SK-N-SH treated with all-trans-retinoic acid at 6 μM for 48 hours (cell line): ENCODE measurements around the gene ZSWIM7.

Experiments used
- ATAC-seq: fragments of 200-7000 bp; cut with Tn5 transposase; 3 replicates; pipeline ENCODE4 v1.9.1; 2020; ENCODE audit warnings: mild to moderate bottlenecking, moderate library complexity
- ARNTL ChIP-seq: fragments of 450-650 bp; formaldehyde crosslinking; IDR thresholded peaks from 2 replicates; pipeline ENCODE4 v1.5.0; 2020; ENCODE audit warnings: low read depth, mild to moderate bottlenecking, moderate library complexity, borderline replicate concordance
- BACH2 ChIP-seq: fragments of 250-450 bp; sonication (Bioruptor Pico); IDR thresholded peaks from 2 replicates; pipeline ENCODE4 v1.9.0; 2021; ENCODE audit warnings: mild to moderate bottlenecking, borderline replicate concordance
- CREB5 ChIP-seq: fragments of 250-450 bp; sonication (Bioruptor Pico); IDR thresholded peaks from 2 replicates; pipeline ENCODE4 v1.5.1; 2020; ENCODE audit warnings: low read depth, mild to moderate bottlenecking, moderate library complexity
- CSDC2 ChIP-seq: fragments of 250-450 bp; sonication (Bioruptor Pico); IDR thresholded peaks from 2 replicates; pipeline ENCODE4 v1.5.0; 2020; ENCODE audit warnings: mild to moderate bottlenecking, moderate library complexity
- CSRNP3 ChIP-seq: fragments of 250-450 bp; sonication (Bioruptor Pico); IDR thresholded peaks from 2 replicates; pipeline ENCODE4 v1.5.1; 2021; ENCODE audit warnings: mild to moderate bottlenecking, moderate library complexity
- ESRRG ChIP-seq: fragments of 250-450 bp; sonication (Bioruptor Pico); IDR thresholded peaks from 2 replicates; pipeline ENCODE4 v1.6.1; 2021; ENCODE audit warnings: mild to moderate bottlenecking
- GLIS3 ChIP-seq: fragments of 250-450 bp; sonication (Bioruptor Pico); IDR thresholded peaks from 2 replicates; pipeline ENCODE4 v1.5.0; 2020; ENCODE audit warnings: mild to moderate bottlenecking, moderate library complexity
- ISL1 ChIP-seq: fragments of 250-450 bp; sonication (Bioruptor Pico); IDR thresholded peaks from 2 replicates; pipeline ENCODE4 v2.1.2; 2022; ENCODE audit warnings: mild to moderate bottlenecking, moderate library complexity
- PATZ1 ChIP-seq: fragments of 250-450 bp; sonication (Bioruptor Pico); IDR thresholded peaks from 2 replicates; pipeline ENCODE4 v1.8.0; 2020; ENCODE audit warnings: mild to moderate bottlenecking, moderate library complexity, borderline replicate concordance
- POU6F1 ChIP-seq: fragments of 250-450 bp; sonication (Bioruptor Pico); IDR thresholded peaks from 2 replicates; pipeline ENCODE4 v1.8.0; 2021; ENCODE audit warnings: low read depth, mild to moderate bottlenecking, moderate library complexity, borderline replicate concordance
- PPARA ChIP-seq: fragments of 250-450 bp; sonication (Bioruptor Pico); IDR thresholded peaks from 2 replicates; pipeline ENCODE4 v1.5.0; 2020; ENCODE audit warnings: mild to moderate bottlenecking, borderline replicate concordance
- RARB ChIP-seq: fragments of 250-450 bp; sonication (Bioruptor Pico); IDR thresholded peaks from 2 replicates; pipeline ENCODE4 v1.8.0; 2021; ENCODE audit warnings: mild to moderate bottlenecking, moderate library complexity
- SNAI2 ChIP-seq: fragments of 250-450 bp; sonication (Bioruptor Pico); IDR thresholded peaks from 2 replicates; pipeline ENCODE4 v1.5.0; 2020; ENCODE audit warnings: mild to moderate bottlenecking, moderate library complexity
- TCF4 ChIP-seq: fragments of 250-450 bp; sonication (Bioruptor Pico); IDR thresholded peaks from 2 replicates; pipeline ENCODE4 v1.8.0; 2021; ENCODE audit warnings: mild to moderate bottlenecking, moderate library complexity, borderline replicate concordance
- TOX ChIP-seq: fragments of 250-450 bp; sonication (Bioruptor Pico); IDR thresholded peaks from 2 replicates; pipeline ENCODE4 v1.8.0; 2021; ENCODE audit warnings: mild to moderate bottlenecking, moderate library complexity, borderline replicate concordance
- TSHZ2 ChIP-seq: fragments of 250-450 bp; sonication (Bioruptor Pico); IDR thresholded peaks from 2 replicates; pipeline ENCODE4 v1.5.0; 2020; ENCODE audit warnings: mild to moderate bottlenecking, moderate library complexity
- ZC3H10 ChIP-seq: fragments of 250-450 bp; sonication (Bioruptor Pico); IDR thresholded peaks from 2 replicates; pipeline ENCODE4 v1.5.1; 2021; ENCODE audit warnings: mild to moderate bottlenecking, moderate library complexity
- ZFP3 ChIP-seq: fragments of 250-450 bp; sonication (Bioruptor Pico); IDR thresholded peaks from 2 replicates; pipeline ENCODE4 v1.5.0; 2020; ENCODE audit warnings: mild to moderate bottlenecking, moderate library complexity
- ZFP30 ChIP-seq: fragments of 450-650 bp; formaldehyde crosslinking; IDR thresholded peaks from 2 replicates; pipeline ENCODE4 v1.5.0; 2022; ENCODE audit warnings: mild to moderate bottlenecking, moderate library complexity
- ZNF565 ChIP-seq: fragments of 450-650 bp; formaldehyde crosslinking; conservative IDR thresholded peaks from 2 replicates; pipeline ENCODE4 v1.5.0; 2020; ENCODE audit warnings: low read depth, mild to moderate bottlenecking, moderate library complexity
- ZNF70 ChIP-seq: fragments of 450-650 bp; formaldehyde crosslinking; IDR thresholded peaks from 2 replicates; pipeline ENCODE4 v1.5.0; 2020; ENCODE audit warnings: mild to moderate bottlenecking, moderate library complexity
- ZNF8 ChIP-seq: fragments of 450-650 bp; formaldehyde crosslinking; IDR thresholded peaks from 2 replicates; pipeline ENCODE4 v1.5.0; 2020; ENCODE audit warnings: mild to moderate bottlenecking, moderate library complexity

Gene ZSWIM7

GRCh38 chr17:15952916-15953790, 46.4 kb downstream of the ZSWIM7 start:
- ATAC-seq: no peak
- no peak for TF ChIP-seq ZFP3 (CRISPR knock-in tag)
- no peak for TF ChIP-seq SNAI2 (CRISPR knock-in tag)
- no peak for TF ChIP-seq PATZ1 (CRISPR knock-in tag)
- TF ChIP-seq CREB5: no peak
- TF ChIP-seq CSDC2 (CRISPR knock-in tag): no peak
- TF ChIP-seq ZFP30 (CRISPR knock-in tag): no peak
- TF ChIP-seq ISL1 (CRISPR knock-in tag): no peak
- no peak for TF ChIP-seq POU6F1 (CRISPR knock-in tag)
- no peak for TF ChIP-seq TOX (CRISPR knock-in tag)
- no peak for TF ChIP-seq GLIS3 (CRISPR knock-in tag)
- TF ChIP-seq ESRRG (CRISPR knock-in tag): no peak
- TF ChIP-seq ZC3H10 (CRISPR knock-in tag): no peak
- TF ChIP-seq ZNF565 (CRISPR knock-in tag): no peak
- TF ChIP-seq PPARA (CRISPR knock-in tag): no peak
- no peak for TF ChIP-seq ARNTL (CRISPR knock-in tag)
- TF ChIP-seq CSRNP3 (CRISPR knock-in tag): no peak
- TF ChIP-seq TSHZ2 (CRISPR knock-in tag): no peak
- no peak for TF ChIP-seq BACH2 (CRISPR knock-in tag)
- TF ChIP-seq RARB (CRISPR knock-in tag): no peak
- TF ChIP-seq ZNF8 (CRISPR knock-in tag): no peak

- no peak for TF ChIP-seq GLIS3 (CRISPR knock-in tag)
- no peak for TF ChIP-seq ZNF70 (CRISPR knock-in tag)
- TF ChIP-seq PATZ1 (CRISPR knock-in tag): no peak
- TF ChIP-seq ZFP3 (CRISPR knock-in tag): no peak
- TF ChIP-seq ISL1 (CRISPR knock-in tag): no peak
- no peak for TF ChIP-seq CSRNP3 (CRISPR knock-in tag)
- TF ChIP-seq TCF4 (CRISPR knock-in tag): no peak
- no peak for TF ChIP-seq TOX (CRISPR knock-in tag)
- no peak for TF ChIP-seq PPARA (CRISPR knock-in tag)
- no peak for TF ChIP-seq ZC3H10 (CRISPR knock-in tag)
- TF ChIP-seq POU6F1 (CRISPR knock-in tag): no peak
- no peak for TF ChIP-seq ESRRG (CRISPR knock-in tag)
- no peak for TF ChIP-seq ARNTL (CRISPR knock-in tag)
- TF ChIP-seq CSDC2 (CRISPR knock-in tag): no peak
- no peak for TF ChIP-seq RARB (CRISPR knock-in tag)
These were observed 47.4 kb downstream of the ZSWIM7 start for GRCh38 chr17:15952048-15952532.

More at GRCh38 chr17:15952048-15952532, 47.4 kb downstream of the ZSWIM7 start:
- ATAC-seq: no peak
